Liver (tissue), 3 donors: ENCODE data around the gene TBC1D16.

ENCODE experiments used
- JUND ChIP-seq, 2 donors: IDR thresholded peaks; 2 replicates each; pipeline ENCODE4 v1.6.1; 2016; ENCODE audit warnings: antibody characterized with exemption in 2 of 2
- RAD21 ChIP-seq, 2 donors: IDR thresholded peaks; 2 replicates each; pipeline ENCODE4 v1.6.1; 2016; ENCODE audit warnings: antibody characterized with exemption in 2 of 2, mild to moderate bottlenecking in 2 of 2
- RXRA ChIP-seq, 2 donors: IDR thresholded peaks; 2 replicates each; pipeline ENCODE4 v1.6.1; 2017 to 2018; ENCODE audit warnings: antibody characterized with exemption in 2 of 2, mild to moderate bottlenecking in 1 of 2
- SP1 ChIP-seq: IDR thresholded peaks from 2 replicates; pipeline ENCODE4 v1.6.1; 2018; ENCODE audit warnings: antibody characterized with exemption, mild to moderate bottlenecking
- TAF1 ChIP-seq: conservative IDR thresholded peaks from 2 replicates; pipeline ENCODE4 v1.6.1; 2016; ENCODE audit warnings: antibody characterized with exemption, mild to moderate bottlenecking
- TF ChIP-seq, protein P1 (sequence below): fragments of 150-350 bp; IDR thresholded peaks from 2 replicates; pipeline ENCODE4 v1.5.1; 2017; ENCODE audit warnings: improper control_type of control experiment, low read depth, low read length; ENCODE audit not compliant: missing input control
- TF ChIP-seq, protein P2 (sequence below): IDR thresholded peaks from 2 replicates; pipeline ENCODE4 v1.6.1; 2016; ENCODE audit warnings: antibody characterized with exemption, mild to moderate bottlenecking
- TF ChIP-seq, protein P3 (sequence below): IDR thresholded peaks from 2 replicates; pipeline ENCODE4 v1.6.1; 2016; ENCODE audit warnings: antibody characterized with exemption
- TF ChIP-seq, protein P4 (sequence below): IDR thresholded peaks from 2 replicates; pipeline ENCODE4 v1.6.1; 2016; ENCODE audit warnings: antibody characterized with exemption
- TF ChIP-seq, protein P5 (sequence below): IDR thresholded peaks from 2 replicates; pipeline ENCODE4 v1.6.1; 2016; ENCODE audit warnings: antibody characterized with exemption
- donor health status: healthy.
- donor health status: healthy.

DNA sequence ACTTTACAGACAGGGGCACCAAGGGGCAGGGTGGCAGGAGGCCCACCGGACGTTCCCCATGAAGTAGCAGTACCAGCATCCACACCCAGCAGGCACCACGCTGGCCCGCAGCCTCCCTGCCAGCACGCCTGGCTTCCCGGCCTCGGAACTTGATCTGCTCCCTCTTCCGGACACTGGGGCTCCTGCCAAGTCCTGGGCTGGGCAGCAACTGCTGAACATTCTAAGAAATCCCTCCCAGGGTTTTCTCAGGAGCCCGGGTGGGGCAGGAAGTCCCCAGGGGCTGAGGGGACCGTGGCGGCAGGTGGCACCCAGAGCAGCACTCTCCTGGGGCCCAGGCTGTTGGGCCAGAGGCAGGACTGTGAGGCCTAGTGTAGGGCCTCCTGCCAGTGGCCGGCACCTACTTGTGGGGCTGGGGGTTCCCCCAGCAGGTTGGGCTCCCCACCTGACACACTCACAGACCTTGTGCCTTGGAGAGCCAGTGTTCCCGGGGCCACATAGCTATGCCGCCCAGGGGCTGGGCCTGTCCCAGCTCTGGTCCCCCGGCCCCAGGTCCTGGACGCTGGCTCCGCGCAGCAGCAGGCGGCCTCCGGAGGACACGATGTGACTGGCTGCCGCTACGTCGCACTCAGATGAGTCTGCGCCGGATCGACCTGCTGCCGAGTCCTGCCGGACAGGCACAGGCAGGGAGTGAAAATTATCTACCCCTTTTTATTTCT lies 110.3 kb downstream of the TBC1D16 start:
- TF ChIP-seq, protein P1, sequence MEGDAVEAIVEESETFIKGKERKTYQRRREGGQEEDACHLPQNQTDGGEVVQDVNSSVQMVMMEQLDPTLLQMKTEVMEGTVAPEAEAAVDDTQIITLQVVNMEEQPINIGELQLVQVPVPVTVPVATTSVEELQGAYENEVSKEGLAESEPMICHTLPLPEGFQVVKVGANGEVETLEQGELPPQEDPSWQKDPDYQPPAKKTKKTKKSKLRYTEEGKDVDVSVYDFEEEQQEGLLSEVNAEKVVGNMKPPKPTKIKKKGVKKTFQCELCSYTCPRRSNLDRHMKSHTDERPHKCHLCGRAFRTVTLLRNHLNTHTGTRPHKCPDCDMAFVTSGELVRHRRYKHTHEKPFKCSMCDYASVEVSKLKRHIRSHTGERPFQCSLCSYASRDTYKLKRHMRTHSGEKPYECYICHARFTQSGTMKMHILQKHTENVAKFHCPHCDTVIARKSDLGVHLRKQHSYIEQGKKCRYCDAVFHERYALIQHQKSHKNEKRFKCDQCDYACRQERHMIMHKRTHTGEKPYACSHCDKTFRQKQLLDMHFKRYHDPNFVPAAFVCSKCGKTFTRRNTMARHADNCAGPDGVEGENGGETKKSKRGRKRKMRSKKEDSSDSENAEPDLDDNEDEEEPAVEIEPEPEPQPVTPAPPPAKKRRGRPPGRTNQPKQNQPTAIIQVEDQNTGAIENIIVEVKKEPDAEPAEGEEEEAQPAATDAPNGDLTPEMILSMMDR, result peak; percentile 9
- TF ChIP-seq, protein P2, sequence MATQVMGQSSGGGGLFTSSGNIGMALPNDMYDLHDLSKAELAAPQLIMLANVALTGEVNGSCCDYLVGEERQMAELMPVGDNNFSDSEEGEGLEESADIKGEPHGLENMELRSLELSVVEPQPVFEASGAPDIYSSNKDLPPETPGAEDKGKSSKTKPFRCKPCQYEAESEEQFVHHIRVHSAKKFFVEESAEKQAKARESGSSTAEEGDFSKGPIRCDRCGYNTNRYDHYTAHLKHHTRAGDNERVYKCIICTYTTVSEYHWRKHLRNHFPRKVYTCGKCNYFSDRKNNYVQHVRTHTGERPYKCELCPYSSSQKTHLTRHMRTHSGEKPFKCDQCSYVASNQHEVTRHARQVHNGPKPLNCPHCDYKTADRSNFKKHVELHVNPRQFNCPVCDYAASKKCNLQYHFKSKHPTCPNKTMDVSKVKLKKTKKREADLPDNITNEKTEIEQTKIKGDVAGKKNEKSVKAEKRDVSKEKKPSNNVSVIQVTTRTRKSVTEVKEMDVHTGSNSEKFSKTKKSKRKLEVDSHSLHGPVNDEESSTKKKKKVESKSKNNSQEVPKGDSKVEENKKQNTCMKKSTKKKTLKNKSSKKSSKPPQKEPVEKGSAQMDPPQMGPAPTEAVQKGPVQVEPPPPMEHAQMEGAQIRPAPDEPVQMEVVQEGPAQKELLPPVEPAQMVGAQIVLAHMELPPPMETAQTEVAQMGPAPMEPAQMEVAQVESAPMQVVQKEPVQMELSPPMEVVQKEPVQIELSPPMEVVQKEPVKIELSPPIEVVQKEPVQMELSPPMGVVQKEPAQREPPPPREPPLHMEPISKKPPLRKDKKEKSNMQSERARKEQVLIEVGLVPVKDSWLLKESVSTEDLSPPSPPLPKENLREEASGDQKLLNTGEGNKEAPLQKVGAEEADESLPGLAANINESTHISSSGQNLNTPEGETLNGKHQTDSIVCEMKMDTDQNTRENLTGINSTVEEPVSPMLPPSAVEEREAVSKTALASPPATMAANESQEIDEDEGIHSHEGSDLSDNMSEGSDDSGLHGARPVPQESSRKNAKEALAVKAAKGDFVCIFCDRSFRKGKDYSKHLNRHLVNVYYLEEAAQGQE, result no peak
- TF ChIP-seq, protein P3, sequence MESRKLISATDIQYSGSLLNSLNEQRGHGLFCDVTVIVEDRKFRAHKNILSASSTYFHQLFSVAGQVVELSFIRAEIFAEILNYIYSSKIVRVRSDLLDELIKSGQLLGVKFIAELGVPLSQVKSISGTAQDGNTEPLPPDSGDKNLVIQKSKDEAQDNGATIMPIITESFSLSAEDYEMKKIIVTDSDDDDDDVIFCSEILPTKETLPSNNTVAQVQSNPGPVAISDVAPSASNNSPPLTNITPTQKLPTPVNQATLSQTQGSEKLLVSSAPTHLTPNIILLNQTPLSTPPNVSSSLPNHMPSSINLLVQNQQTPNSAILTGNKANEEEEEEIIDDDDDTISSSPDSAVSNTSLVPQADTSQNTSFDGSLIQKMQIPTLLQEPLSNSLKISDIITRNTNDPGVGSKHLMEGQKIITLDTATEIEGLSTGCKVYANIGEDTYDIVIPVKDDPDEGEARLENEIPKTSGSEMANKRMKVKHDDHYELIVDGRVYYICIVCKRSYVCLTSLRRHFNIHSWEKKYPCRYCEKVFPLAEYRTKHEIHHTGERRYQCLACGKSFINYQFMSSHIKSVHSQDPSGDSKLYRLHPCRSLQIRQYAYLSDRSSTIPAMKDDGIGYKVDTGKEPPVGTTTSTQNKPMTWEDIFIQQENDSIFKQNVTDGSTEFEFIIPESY, result no peak
- TF ChIP-seq, protein P4, sequence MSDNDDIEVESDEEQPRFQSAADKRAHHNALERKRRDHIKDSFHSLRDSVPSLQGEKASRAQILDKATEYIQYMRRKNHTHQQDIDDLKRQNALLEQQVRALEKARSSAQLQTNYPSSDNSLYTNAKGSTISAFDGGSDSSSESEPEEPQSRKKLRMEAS, result no peak
- TF ChIP-seq, protein P5, sequence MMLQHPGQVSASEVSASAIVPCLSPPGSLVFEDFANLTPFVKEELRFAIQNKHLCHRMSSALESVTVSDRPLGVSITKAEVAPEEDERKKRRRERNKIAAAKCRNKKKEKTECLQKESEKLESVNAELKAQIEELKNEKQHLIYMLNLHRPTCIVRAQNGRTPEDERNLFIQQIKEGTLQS, result no peak
- TF ChIP-seq SP1 (no peak), TAF1 (no peak), RAD21 (IDR thresholded peaks at IDR 0.05) (peak in 1 of 2 donors; percentile 51), RXRA (IDR thresholded peaks at IDR 0.05) (no peak), JUND (IDR thresholded peaks at IDR 0.05) (no peak)
